Astrocyte of the spinal cord (primary cell): ENCODE results near the gene CUBN.

Experiments
- DNase-seq: peaks from one replicate; pipeline ENCODE4 v3.0.0; 2011; ENCODE audit warnings: low read depth, low spot score
- H3K4me3 ChIP-seq: 2 replicates; pipeline ENCODE4 v1.5.1; 2011; ENCODE audit warnings: low read depth, mild to moderate bottlenecking, low read length, moderate library complexity
- CTCF ChIP-seq: IDR thresholded peaks from 2 replicates; pipeline ENCODE4 v1.5.1; 2012; ENCODE audit warnings: low read depth, mild to moderate bottlenecking, low read length, inconsistent platforms
- in situ Hi-C: cut with HindIII; loops from 2 replicates; pipeline ENCODE4 v1.10.0; 2017; ENCODE audit warnings: low sequenced_read_pairs

The CUBN gene

GRCh38 chr10:16891375-16892313 lies 238.0 kb downstream of the CUBN start:
- in situ Hi-C loops: no loop called here
- TF ChIP-seq CTCF: peak; percentile 30
- no peak overlapping the region for H3K4me3 ChIP-seq
- peak; percentile 74 for DNase-seq

GRCh38 chr10:16890691-16891090 lies 238.9 kb downstream of the CUBN start:
- in situ Hi-C loops: no loop called here
- no peak for DNase-seq
- no peak for TF ChIP-seq CTCF
- no peak overlapping the region for H3K4me3 ChIP-seq

GRCh38 chr10:16887565-16887964 lies 242.0 kb downstream of the CUBN start:
- peak; percentile 62 for DNase-seq
- no peak for TF ChIP-seq CTCF
- H3K4me3 ChIP-seq: no peak overlapping the region
- in situ Hi-C loops: no loop called here

GRCh38 chr10:16886031-16886430 lies 243.6 kb downstream of the CUBN start:
- H3K4me3 ChIP-seq: no peak overlapping the region
- no peak for DNase-seq
- no peak for TF ChIP-seq CTCF
- in situ Hi-C loops: no loop called here

- in situ Hi-C loops: no loop called here
- DNase-seq: no peak
- TF ChIP-seq CTCF: no peak
- no peak overlapping the region for H3K4me3 ChIP-seq
Measured at GRCh38 chr10:16884497-16884896, 245.1 kb downstream of the CUBN start.

GRCh38 chr10:16883084-16883483 lies 246.5 kb downstream of the CUBN start:
- H3K4me3 ChIP-seq: no peak overlapping the region
- in situ Hi-C loops: no loop called here
- no peak for DNase-seq
- TF ChIP-seq CTCF: no peak
